Globus pallidus (tissue), 1 donor: Measurements from ENCODE around the gene TNFAIP3.
A peak's percentile ranks its signal among the peaks of the same experiment; 100 is the strongest.

Experiments used
- DNase-seq: peaks from one replicate; pipeline ENCODE4 v3.0.0-alpha.2; 2015; ENCODE audit warnings: low spot score

Gene TNFAIP3

DNA sequence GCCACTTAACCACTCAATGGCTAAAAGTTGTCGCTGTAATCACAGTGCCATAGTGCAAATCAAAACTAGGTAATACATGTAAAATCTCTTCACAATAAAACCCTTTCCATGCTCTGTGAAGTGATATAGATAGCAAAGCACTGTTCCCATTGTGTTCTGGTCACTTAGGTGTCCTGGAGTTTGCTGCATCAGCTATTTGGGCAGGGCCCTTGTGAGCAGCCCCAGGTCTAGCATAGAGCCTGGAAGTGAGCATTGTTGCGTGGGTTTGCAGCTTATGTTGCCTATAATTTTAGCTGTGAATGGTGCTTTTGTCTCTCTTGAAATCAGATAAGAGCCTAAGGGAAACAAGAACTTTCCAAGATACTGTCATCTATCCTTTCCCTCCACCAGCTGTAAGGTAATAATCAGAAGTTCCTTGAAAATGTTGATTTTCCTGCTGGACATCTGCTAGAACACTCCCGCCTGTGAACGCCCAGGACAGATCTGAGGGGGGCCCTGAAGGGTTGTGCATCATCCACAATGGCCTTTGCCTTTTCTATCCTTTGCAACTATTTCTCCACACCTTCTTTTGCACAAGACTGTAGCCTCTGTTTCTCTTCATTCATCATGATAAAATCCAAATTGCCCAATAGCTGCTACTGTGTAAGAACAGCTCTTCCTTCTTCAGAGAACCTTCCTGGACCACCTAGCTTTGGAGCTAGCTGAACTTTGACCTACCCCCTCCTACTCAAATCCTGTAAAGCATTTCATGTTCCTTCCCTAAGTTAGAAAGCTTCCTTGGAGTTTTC, 57.0 kb downstream of the TNFAIP3 start:
- no peak for DNase-seq

DNA sequence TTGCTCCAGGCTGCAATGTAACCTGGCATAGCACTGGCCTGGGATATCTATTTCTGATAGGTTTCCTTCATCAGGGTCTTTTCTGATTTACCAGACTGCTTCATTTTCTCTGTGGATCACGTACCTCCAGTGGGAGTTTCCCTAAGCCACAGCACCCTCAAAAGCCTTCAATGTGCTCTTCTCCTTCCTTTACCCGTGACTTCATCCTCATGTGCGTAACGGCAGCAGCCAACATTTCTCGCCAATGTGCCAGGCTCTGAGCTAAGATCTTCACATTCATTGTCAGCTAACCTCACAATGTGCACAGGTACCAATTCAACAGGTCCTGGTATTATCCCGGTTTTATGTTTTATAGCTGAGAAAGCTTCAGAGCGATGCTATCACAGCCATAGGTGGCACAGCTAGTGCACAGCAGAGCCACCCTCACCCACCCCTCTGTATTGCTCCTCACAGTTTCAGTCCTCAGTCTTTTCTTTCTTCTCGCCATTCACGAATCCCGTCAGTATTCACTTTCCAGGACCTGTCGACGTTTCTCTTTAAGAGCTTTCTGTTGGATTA, 58.2 kb downstream of the TNFAIP3 start:
- DNase-seq, result no peak

DNA sequence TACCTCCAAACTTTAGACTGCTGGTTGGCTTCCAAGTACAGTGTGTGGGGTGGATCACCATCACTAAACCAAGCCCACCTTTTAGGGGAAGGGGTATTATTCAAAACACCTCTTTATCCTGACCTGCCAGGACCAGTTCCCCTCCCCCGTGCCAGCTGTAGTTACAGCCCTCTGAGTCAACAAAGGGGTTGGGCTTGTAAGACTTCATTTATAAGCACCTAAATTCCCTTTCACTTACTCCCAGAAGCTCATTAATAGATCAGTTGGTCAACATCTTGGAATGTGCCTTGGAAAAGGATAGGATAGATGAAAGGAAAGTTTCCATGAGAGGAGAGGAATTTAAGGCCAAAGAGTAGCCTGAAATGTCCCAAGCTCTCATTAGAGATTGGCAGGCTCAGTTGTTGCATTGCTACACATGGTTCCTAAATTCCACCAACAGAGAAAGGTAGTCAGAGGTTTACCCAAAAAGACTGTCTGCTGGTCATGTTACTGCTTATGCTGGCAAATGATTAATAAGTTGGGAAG, 59.2 kb downstream of the TNFAIP3 start:
- no peak for DNase-seq

DNA sequence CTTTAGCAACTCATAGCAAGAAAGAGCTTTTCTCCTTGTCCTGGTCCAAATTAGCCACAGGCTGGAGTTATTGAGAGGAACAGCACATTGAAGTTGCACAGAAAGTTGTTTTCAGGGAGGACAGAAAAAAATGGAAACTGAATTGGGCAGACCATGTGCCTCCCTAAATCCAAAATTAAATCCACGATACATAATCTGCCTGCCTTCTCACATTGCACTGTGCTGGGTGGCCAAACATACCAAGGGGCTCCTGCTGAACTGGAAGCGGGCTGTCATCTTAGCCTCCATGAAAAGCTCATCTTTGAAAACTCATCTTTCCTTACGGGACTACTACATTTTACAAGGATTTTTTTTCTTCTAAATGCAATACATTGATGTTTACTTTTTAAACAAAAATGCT, 59.9 kb downstream of the TNFAIP3 start:
- no peak for DNase-seq

DNA sequence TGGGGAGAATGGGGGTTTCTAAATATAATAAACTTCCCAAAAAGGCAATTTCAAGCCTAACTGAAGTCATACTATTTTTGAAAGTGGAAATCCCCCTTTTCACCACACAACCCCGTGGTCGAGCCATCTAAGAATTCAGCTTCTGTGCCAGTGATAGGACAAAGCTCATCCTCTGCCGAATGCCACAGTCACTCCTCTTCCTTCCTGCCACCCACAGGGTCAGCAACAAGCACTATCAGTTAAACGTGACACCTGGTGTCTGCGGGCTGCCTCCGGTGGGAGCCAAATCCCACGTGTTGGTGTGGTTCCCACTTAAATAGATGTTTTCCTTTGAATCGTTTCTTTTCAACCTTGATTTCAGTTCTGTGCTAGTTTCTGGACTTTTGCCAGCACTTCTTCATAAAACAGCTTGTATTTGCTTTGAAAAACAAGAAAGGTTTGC, 60.7 kb downstream of the TNFAIP3 start:
- peak; percentile 33 for DNase-seq

DNA sequence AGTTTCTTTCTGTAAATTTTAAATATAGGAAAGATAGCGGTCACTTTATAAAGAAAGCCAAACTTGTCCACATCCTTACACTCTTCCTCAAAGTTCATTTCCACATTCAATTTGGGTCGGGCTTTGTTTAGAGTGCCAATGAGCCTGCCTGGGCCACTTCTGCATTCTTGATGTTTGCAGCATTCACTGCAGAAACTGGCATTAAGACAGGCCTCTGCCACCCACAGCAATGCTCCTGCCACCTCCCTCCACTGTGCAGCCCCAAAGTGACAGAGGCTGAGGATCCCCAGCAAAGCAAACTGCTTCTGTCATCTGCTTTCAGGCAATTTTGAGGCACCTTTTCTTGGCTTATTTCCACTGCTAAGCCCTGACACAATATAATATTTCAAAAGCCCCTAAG, 61.2 kb downstream of the TNFAIP3 start:
- peak; percentile 39 for DNase-seq

DNA sequence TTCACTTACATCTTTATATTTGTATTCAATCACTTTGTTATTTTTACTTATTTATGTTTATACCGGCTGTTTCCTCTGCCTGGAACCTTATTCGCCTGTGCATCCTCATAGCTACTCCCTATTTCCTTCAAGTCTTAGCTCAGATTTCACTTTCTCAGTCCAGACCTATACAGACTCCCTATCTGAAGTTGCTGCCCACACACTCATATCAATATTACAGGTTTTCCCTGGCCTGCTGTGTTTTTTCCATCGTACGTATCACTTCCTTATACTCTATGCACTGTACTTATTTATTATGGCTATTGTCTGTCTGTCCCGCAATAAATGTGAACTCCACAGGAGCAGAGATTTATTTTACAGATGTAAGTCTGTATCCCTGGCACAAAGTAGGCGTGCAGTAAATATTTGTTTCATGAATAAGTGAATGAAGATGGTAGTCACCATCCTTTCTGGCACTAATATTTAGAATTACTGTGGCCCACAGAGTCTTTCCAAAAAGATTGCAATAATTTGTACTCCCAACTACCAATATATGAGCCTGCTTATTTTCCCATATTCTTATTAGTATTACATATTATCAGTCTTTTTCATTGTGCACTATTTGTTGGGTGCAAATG, 64.9 kb downstream of the TNFAIP3 start:
- no peak for DNase-seq
